Activated B cell treated with CpG ODN at 0.5 μM for 24 hours (primary cell): Measurements from ENCODE around the gene PLCXD1. TPM values are rescaled to one million over a fixed set of nuclear protein-coding genes. Genes with fewer than 3 reads are reported as not detected.

ENCODE experiments used
- ATAC-seq: fragments of 200-7000 bp; cut with Tn5 transposase; one replicate; pipeline ENCODE4 v1.10.0; 2021; ENCODE audit warnings: low read depth, mild to moderate bottlenecking, moderate library complexity
- CTCF ChIA-PET: fragments of 350-600 bp; sonication (Branson Sonifier 250); formaldehyde crosslinking; loops from one replicate; lab custom pipeline; 2021; ENCODE audit warnings: antibody characterized with exemption; lab: Charles Lee
- POLR2A ChIA-PET: fragments of 350-600 bp; sonication (Branson Sonifier 250); formaldehyde crosslinking; loops from one replicate; lab custom pipeline; 2021; ENCODE audit warnings: antibody characterized with exemption; lab: Charles Lee
- DNase-seq: peaks from one replicate; pipeline ENCODE4 v3.0.0; 2022
- H3K27ac Mint-ChIP-seq: one replicate; pipeline ENCODE4 v1.8.0; 2020; ENCODE audit warnings: mixed read lengths
- H3K27me3 Mint-ChIP-seq: one replicate; pipeline ENCODE4 v1.8.0; 2021; ENCODE audit warnings: mixed read lengths
- H3K36me3 Mint-ChIP-seq: one replicate; pipeline ENCODE4 v1.8.0; 2021; ENCODE audit warnings: low read depth, mixed read lengths
- H3K4me1 Mint-ChIP-seq: one replicate; pipeline ENCODE4 v1.8.0; 2021; ENCODE audit warnings: mixed read lengths
- H3K4me3 Mint-ChIP-seq: one replicate; pipeline ENCODE4 v1.8.0; 2020; ENCODE audit warnings: mild to moderate bottlenecking, mixed read lengths
- H3K9me3 Mint-ChIP-seq: one replicate; pipeline ENCODE4 v1.8.0; 2020; ENCODE audit warnings: mixed read lengths
- intact Hi-C: fragments of 100-400 bp; cut with micrococcal nuclease; formaldehyde crosslinking; loops from one replicate; pipeline ENCODE4 v1.15.1; 2024
- total RNA-seq: library from RNA; stranded (reverse); gene quantifications from 2 replicates; pipeline ENCODE4 v1.2.3, GENCODE V29; 2022
- TF ChIP-seq, protein P1 (sequence below): fragments of 200-600 bp; IDR thresholded peaks from one replicate; pipeline ENCODE4 v1.8.0; 2022; ENCODE audit warnings: antibody characterized with exemption, mild to moderate bottlenecking

The PLCXD1 gene
- total RNA-seq, 1 donor from 2014 or later: 23.8 TPM

DNA sequence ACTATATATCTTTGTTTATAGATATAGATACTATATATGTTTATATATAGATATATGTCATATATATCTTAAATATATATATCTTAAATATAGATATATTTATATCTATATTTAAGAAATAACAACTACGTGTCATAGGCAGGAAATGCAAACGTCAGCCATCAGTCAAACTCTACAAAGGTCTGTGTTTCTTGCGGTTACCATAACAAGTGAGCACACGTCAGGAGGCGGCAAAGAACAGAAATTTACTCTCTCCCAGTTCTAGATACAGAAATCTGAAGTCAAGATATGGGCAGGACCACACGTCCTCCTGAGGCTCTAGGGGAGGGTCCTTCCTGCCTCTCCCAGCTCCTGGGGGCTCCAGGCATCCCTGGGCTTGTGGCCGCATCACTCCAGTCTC lies 6.5 kb downstream of the PLCXD1 start:
- DNase-seq (no peak), ATAC-seq (no peak)
- ChIA-PET POLR2A (no interaction called here), CTCF (no interaction called here)
- Mint-ChIP-seq H3K36me3 (peaks cover 63% of the 10 kb centered on the region), H3K9me3 (no peaks in the 10 kb centered on the region), H3K4me3 (no peak overlapping the region), H3K4me1 (peaks cover 10% of the 10 kb centered on the region), H3K27ac (no peak overlapping the region), H3K27me3 (no peaks in the 10 kb centered on the region)
- TF ChIP-seq, protein P1, sequence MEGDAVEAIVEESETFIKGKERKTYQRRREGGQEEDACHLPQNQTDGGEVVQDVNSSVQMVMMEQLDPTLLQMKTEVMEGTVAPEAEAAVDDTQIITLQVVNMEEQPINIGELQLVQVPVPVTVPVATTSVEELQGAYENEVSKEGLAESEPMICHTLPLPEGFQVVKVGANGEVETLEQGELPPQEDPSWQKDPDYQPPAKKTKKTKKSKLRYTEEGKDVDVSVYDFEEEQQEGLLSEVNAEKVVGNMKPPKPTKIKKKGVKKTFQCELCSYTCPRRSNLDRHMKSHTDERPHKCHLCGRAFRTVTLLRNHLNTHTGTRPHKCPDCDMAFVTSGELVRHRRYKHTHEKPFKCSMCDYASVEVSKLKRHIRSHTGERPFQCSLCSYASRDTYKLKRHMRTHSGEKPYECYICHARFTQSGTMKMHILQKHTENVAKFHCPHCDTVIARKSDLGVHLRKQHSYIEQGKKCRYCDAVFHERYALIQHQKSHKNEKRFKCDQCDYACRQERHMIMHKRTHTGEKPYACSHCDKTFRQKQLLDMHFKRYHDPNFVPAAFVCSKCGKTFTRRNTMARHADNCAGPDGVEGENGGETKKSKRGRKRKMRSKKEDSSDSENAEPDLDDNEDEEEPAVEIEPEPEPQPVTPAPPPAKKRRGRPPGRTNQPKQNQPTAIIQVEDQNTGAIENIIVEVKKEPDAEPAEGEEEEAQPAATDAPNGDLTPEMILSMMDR: no peak
- intact Hi-C loops: no loop called here

GRCh38 chrX:288561-288991 lies 7.4 kb downstream of the PLCXD1 start:
- ATAC-seq (no peak), DNase-seq (no peak)
- Mint-ChIP-seq H3K36me3 (peaks cover 72% of the 10 kb centered on the region), H3K9me3 (no peaks in the 10 kb centered on the region), H3K4me1 (peaks cover 10% of the 10 kb centered on the region), H3K27me3 (no peaks in the 10 kb centered on the region), H3K27ac (no peak overlapping the region), H3K4me3 (no peak overlapping the region)
- POLR2A ChIA-PET: no interaction called here
- intact Hi-C loops: no loop called here
- CTCF ChIA-PET: no interaction called here
- TF ChIP-seq, protein P1: no peak

- POLR2A ChIA-PET: no interaction called here
- no peak for DNase-seq
- Mint-ChIP-seq H3K4me1 (peaks cover 6% of the 10 kb centered on the region), H3K36me3 (peaks cover 76% of the 10 kb centered on the region), H3K9me3 (no peaks in the 10 kb centered on the region), H3K27me3 (no peaks in the 10 kb centered on the region), H3K4me3 (no peak overlapping the region), H3K27ac (no peak overlapping the region)
- TF ChIP-seq, protein P1: no peak
- no peak for ATAC-seq
- intact Hi-C loops: no loop called here
- CTCF ChIA-PET: no interaction called here
Observed at GRCh38 chrX:290476-291166, 9.4 kb downstream of the PLCXD1 start.

DNA sequence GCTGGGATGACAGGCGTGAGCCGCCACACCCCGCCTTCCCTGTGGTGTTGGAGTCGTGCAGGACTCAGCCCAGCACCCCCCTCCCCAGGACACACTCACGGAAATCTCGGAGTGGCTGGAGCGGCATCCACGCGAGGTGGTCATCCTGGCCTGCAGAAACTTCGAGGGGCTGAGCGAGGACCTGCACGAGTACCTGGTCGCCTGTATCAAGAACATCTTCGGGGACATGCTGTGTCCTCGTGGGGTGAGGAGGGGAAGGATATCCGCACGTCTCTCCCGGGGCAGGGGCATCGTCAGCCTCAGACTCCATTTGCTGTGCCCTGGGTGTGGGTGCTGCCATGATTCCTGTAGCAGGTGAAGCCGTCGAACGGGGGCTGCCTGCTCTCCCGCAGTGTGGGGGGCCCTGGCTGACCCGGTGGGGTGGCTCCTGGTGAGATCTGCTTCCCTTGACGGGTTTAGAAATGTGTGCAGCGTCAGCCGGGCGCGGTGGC lies 10.3 kb downstream of the PLCXD1 start:
- POLR2A ChIA-PET: no interaction called here
- Mint-ChIP-seq H3K27me3 (no peaks in the 10 kb centered on the region), H3K9me3 (no peaks in the 10 kb centered on the region)

More for the DNA sequence above, 10.3 kb downstream of the PLCXD1 start:
- DNase-seq: no peak
- no peak overlapping the region for H3K27ac Mint-ChIP-seq
- peaks cover 76% of the 10 kb centered on the region for H3K36me3 Mint-ChIP-seq
- peaks cover 4% of the 10 kb centered on the region for H3K4me1 Mint-ChIP-seq
- no peak for ATAC-seq
- TF ChIP-seq, protein P1: no peak
- no peak overlapping the region for H3K4me3 Mint-ChIP-seq
- CTCF ChIA-PET: no interaction called here
- intact Hi-C loops: no loop called here
